GM20431 (cell line): Measurements from ENCODE around the gene HES4.

Experiments
- in situ Hi-C: fragments of 300-500 bp; cut with MseI, MboI; formaldehyde crosslinking; loops from one replicate; pipeline ENCODE4 v1.15.0; 2020; ENCODE audit warnings: low sequenced_read_pairs; ENCODE audit not compliant: unreplicated experiment

The HES4 gene

GRCh38 chr1:954927-955326, 45.0 kb downstream of the HES4 start:
- in situ Hi-C loops, result no loop called here

GRCh38 chr1:953524-954320, 46.2 kb downstream of the HES4 start:
- in situ Hi-C loops, result no loop called here

GRCh38 chr1:952603-953002, 47.3 kb downstream of the HES4 start:
- in situ Hi-C loops, result no loop called here

- in situ Hi-C loops, result no loop called here
These were observed 47.7 kb downstream of the HES4 start for GRCh38 chr1:952201-952600.

GRCh38 chr1:951364-951763, 48.5 kb downstream of the HES4 start:
- in situ Hi-C loops, result no loop called here

- in situ Hi-C loops, result no loop called here
These were observed 49.0 kb downstream of the HES4 start for GRCh38 chr1:950881-951280.

GRCh38 chr1:950268-950667, 49.6 kb downstream of the HES4 start:
- in situ Hi-C loops, result no loop called here
